ENCODE measurements around the gene EFHD2.

The EFHD2 gene

GRCh38 chr1:15393475-15394257 lies 16.0 kb upstream of the EFHD2 start:
- ATAC-seq: no peak
- no peak for TF ChIP-seq ZFP3 (CRISPR knock-in tag; IDR thresholded peaks at IDR 0.05)
- TF ChIP-seq ZNF70 (CRISPR knock-in tag; IDR thresholded peaks at IDR 0.05): no peak
- TF ChIP-seq CSDC2 (CRISPR knock-in tag; IDR thresholded peaks at IDR 0.05): no peak
- no peak for TF ChIP-seq ZNF565 (CRISPR knock-in tag; conservative IDR thresholded peaks at IDR 0.05; ENCODE audit: low read depth)
- TF ChIP-seq TOX (CRISPR knock-in tag; IDR thresholded peaks at IDR 0.05; ENCODE audit: borderline replicate concordance): no peak
- no peak for TF ChIP-seq RARB (CRISPR knock-in tag; IDR thresholded peaks at IDR 0.05)
- TF ChIP-seq CREB5 (CRISPR knock-in tag; IDR thresholded peaks at IDR 0.05; ENCODE audit: low read depth): no peak
- no peak for TF ChIP-seq TCF4 (CRISPR knock-in tag; IDR thresholded peaks at IDR 0.05; ENCODE audit: borderline replicate concordance)
- no peak for TF ChIP-seq ZC3H10 (CRISPR knock-in tag; IDR thresholded peaks at IDR 0.05)
- TF ChIP-seq POU6F1 (CRISPR knock-in tag; IDR thresholded peaks at IDR 0.05; ENCODE audit: borderline replicate concordance, low read depth): no peak
- no peak for TF ChIP-seq PPARA (CRISPR knock-in tag; IDR thresholded peaks at IDR 0.05; ENCODE audit: borderline replicate concordance)
- no peak for TF ChIP-seq ARNTL (CRISPR knock-in tag; IDR thresholded peaks at IDR 0.05; ENCODE audit: borderline replicate concordance, low read depth)
- TF ChIP-seq OSR1 (CRISPR knock-in tag; IDR thresholded peaks at IDR 0.05): no peak

GRCh38 chr1:15394258-15394690 lies 15.4 kb upstream of the EFHD2 start:
- no peak; the same call in 2 of the 3 replicates for ATAC-seq
- TF ChIP-seq CREB5 (CRISPR knock-in tag; IDR thresholded peaks at IDR 0.05; ENCODE audit: low read depth) (no peak), ZC3H10 (CRISPR knock-in tag; IDR thresholded peaks at IDR 0.05) (no peak), PATZ1 (CRISPR knock-in tag; IDR thresholded peaks at IDR 0.05; ENCODE audit: borderline replicate concordance) (no peak), SNAI2 (CRISPR knock-in tag; IDR thresholded peaks at IDR 0.05) (no peak), BACH2 (CRISPR knock-in tag; IDR thresholded peaks at IDR 0.05; ENCODE audit: borderline replicate concordance) (no peak), RARB (CRISPR knock-in tag; IDR thresholded peaks at IDR 0.05) (no peak), ZFP3 (CRISPR knock-in tag; IDR thresholded peaks at IDR 0.05) (no peak), TSHZ2 (CRISPR knock-in tag; IDR thresholded peaks at IDR 0.05) (no peak), ARNTL (CRISPR knock-in tag; IDR thresholded peaks at IDR 0.05; ENCODE audit: borderline replicate concordance, low read depth) (no peak), CSDC2 (CRISPR knock-in tag; IDR thresholded peaks at IDR 0.05) (no peak), CSRNP3 (CRISPR knock-in tag; IDR thresholded peaks at IDR 0.05) (no peak), ZNF70 (CRISPR knock-in tag; IDR thresholded peaks at IDR 0.05) (no peak)

Data from SK-N-SH treated with all-trans-retinoic acid at 6 μM for 48 hours (cell line).